Skeletal muscle cell (primary cell): ENCODE results near the gene MCM7.

ENCODE experiments used
- DNase-seq: peaks from one replicate; pipeline ENCODE4 v3.0.0-alpha.2; 2010; ENCODE audit warnings: low read depth
- H3K4me3 ChIP-seq: 2 replicates; pipeline ENCODE4 v1.5.1; 2011; ENCODE audit warnings: low read depth, mild to moderate bottlenecking, control low read depth, low read length, moderate library complexity

Gene MCM7

DNA sequence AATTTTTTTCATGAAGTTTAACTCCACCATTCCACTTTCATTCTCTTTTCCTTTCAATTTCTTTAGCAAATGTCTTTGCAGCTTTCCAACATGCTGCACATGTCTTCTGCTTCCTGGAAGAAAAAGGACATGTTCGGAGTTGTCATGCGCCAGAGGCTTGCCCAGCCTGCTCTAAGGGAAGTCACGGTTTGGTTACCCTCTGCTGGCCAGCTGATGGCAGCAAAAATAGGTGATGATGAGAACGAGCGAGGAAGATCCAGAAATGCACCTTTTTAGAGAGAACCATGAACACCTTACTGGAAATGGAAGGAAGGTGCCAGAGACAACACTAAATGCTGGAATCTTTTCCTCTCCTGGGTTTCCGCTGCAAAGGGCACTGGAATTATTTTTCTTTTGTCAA lies 56.5 kb downstream of the MCM7 start:
- DNase-seq = no peak
- no peak overlapping the region for H3K4me3 ChIP-seq
